DOHH2 (cell line): ENCODE measurements around the gene ZNF154.

ENCODE experiments used
- CTCF ChIP-seq: fragments of 200-600 bp; sonication (generic); IDR thresholded peaks from one replicate; pipeline ENCODE4 v1.5.1; 2014; ENCODE audit warnings: antibody characterized with exemption, mild to moderate bottlenecking, low read depth, low read length; ENCODE audit not compliant: poor library complexity, severe bottlenecking
- EZH2phosphoT487 ChIP-seq: fragments of 200-600 bp; sonication (generic); IDR thresholded peaks from 2 replicates; pipeline ENCODE4 v1.6.1; 2017; ENCODE audit warnings: borderline replicate concordance, mild to moderate bottlenecking, antibody characterized with exemption, low read length, moderate library complexity, mixed read lengths

GRCh38 chr19:57686727-57687126 lies 22.3 kb downstream of the ZNF154 start:
- TF ChIP-seq CTCF (no peak), EZH2phosphoT487 (no peak)
